HEK293 (cell line): ENCODE data around the gene SOX30.

Source experiments
- KLF8 ChIP-seq: fragments of 450-650 bp; formaldehyde crosslinking; IDR thresholded peaks from 2 replicates; pipeline ENCODE4 v1.5.1; 2016; ENCODE audit warnings: missing biosample characterization, missing genetic modification characterization
- KLF9 ChIP-seq: fragments of 450-650 bp; formaldehyde crosslinking; IDR thresholded peaks from 2 replicates; pipeline ENCODE4 v1.5.1; 2016; ENCODE audit warnings: missing biosample characterization, missing genetic modification characterization, low read depth
- ZBTB1 ChIP-seq: fragments of 450-650 bp; formaldehyde crosslinking; IDR thresholded peaks from 2 replicates; pipeline ENCODE4 v1.5.1; 2016; ENCODE audit warnings: missing biosample characterization, missing genetic modification characterization
- ZNF211 ChIP-seq: fragments of 450-650 bp; formaldehyde crosslinking; IDR thresholded peaks from 2 replicates; pipeline ENCODE4 v1.5.1; 2016; ENCODE audit warnings: low read depth, missing biosample characterization, missing genetic modification characterization
- ZNF24 ChIP-seq: fragments of 450-650 bp; formaldehyde crosslinking; IDR thresholded peaks from 2 replicates; pipeline ENCODE4 v1.5.1; 2016; ENCODE audit warnings: missing biosample characterization, missing genetic modification characterization
- ZNF530 ChIP-seq: fragments of 450-650 bp; formaldehyde crosslinking; IDR thresholded peaks from 2 replicates; pipeline ENCODE4 v1.5.1; 2016; ENCODE audit warnings: low read depth, missing biosample characterization, missing genetic modification characterization
- ZNF791 ChIP-seq: fragments of 450-650 bp; formaldehyde crosslinking; IDR thresholded peaks from 2 replicates; pipeline ENCODE4 v1.5.1; 2016; ENCODE audit warnings: missing biosample characterization, missing genetic modification characterization
- TF ChIP-seq, protein P1 (sequence below): fragments of 450-650 bp; formaldehyde crosslinking; IDR thresholded peaks from 2 replicates; pipeline ENCODE4 v1.5.1; 2016; ENCODE audit warnings: missing biosample characterization, missing genetic modification characterization
- TF ChIP-seq, protein P2 (sequence below): fragments of 450-650 bp; formaldehyde crosslinking; IDR thresholded peaks from 2 replicates; pipeline ENCODE4 v1.5.1; 2017; ENCODE audit warnings: missing biosample characterization, missing genetic modification characterization
- TF ChIP-seq, protein P3 (sequence below): fragments of 450-650 bp; formaldehyde crosslinking; IDR thresholded peaks from 2 replicates; pipeline ENCODE4 v1.5.1; 2016; ENCODE audit warnings: missing biosample characterization, missing genetic modification characterization, low read depth
- TF ChIP-seq, protein P4 (sequence below): fragments of 450-650 bp; formaldehyde crosslinking; IDR thresholded peaks from 2 replicates; pipeline ENCODE4 v1.5.1; 2016; ENCODE audit warnings: missing biosample characterization, missing genetic modification characterization
- TF ChIP-seq, protein P5 (sequence below): fragments of 450-650 bp; formaldehyde crosslinking; IDR thresholded peaks from 2 replicates; pipeline ENCODE4 v1.5.1; 2016; ENCODE audit warnings: missing biosample characterization, missing genetic modification characterization
- TF ChIP-seq, protein P6 (sequence below): IDR thresholded peaks from 2 replicates; pipeline ENCODE4 v1.6.1; 2011; ENCODE audit warnings: mild to moderate bottlenecking, low read depth, low read length, borderline replicate concordance

DNA sequence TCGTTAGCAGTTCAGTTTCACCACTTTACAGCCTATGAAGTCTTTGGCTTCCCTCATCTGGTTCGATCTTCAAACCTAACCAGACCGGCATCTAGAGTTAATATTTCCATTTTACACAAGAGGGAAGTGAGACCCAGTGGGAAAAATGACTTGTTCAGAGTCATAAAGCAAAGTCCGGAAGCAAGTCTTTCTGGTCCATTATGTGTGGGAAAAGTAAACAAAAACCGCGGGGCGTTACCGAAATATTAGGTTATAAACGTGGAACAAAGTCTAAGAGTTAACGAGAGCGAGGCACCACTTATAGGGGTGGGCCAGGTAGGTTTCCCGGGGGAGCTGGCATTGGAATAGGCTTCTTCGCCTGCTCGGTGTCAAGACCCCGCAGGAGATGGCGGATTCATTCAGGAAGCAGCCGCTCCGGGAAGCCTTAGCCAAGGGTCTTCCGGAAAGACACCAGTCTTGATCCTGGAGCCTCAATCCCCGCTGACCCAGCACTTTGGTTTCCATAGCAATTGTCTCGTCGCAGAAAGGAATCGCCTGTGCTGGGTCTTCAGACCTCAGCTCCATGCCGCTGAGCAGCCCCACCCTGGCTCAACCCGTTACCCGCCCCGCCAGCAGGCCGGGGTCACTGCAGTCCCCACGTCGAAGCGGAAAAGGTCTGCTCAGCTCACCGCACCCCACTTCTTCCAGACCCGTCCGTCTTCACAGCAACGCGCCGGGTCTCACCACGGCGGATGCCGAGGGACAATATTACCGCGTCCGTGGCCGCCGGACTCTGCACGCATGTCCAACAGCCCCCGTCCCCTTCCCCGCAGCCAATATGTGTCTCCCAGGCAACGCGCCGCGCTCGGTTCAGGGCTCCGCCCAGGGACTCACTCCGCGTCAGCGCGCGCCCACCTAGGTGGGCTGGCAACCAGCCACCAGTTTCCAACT, 18.7 kb upstream of the SOX30 start, which contains the start of gene C5orf52:
- no peak for TF ChIP-seq ZBTB1 (tag by site-specific recombination)
- TF ChIP-seq, protein P1, sequence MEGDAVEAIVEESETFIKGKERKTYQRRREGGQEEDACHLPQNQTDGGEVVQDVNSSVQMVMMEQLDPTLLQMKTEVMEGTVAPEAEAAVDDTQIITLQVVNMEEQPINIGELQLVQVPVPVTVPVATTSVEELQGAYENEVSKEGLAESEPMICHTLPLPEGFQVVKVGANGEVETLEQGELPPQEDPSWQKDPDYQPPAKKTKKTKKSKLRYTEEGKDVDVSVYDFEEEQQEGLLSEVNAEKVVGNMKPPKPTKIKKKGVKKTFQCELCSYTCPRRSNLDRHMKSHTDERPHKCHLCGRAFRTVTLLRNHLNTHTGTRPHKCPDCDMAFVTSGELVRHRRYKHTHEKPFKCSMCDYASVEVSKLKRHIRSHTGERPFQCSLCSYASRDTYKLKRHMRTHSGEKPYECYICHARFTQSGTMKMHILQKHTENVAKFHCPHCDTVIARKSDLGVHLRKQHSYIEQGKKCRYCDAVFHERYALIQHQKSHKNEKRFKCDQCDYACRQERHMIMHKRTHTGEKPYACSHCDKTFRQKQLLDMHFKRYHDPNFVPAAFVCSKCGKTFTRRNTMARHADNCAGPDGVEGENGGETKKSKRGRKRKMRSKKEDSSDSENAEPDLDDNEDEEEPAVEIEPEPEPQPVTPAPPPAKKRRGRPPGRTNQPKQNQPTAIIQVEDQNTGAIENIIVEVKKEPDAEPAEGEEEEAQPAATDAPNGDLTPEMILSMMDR, result no peak
- TF ChIP-seq ZNF24 (tag by site-specific recombination), result no peak
- TF ChIP-seq, protein P2, sequence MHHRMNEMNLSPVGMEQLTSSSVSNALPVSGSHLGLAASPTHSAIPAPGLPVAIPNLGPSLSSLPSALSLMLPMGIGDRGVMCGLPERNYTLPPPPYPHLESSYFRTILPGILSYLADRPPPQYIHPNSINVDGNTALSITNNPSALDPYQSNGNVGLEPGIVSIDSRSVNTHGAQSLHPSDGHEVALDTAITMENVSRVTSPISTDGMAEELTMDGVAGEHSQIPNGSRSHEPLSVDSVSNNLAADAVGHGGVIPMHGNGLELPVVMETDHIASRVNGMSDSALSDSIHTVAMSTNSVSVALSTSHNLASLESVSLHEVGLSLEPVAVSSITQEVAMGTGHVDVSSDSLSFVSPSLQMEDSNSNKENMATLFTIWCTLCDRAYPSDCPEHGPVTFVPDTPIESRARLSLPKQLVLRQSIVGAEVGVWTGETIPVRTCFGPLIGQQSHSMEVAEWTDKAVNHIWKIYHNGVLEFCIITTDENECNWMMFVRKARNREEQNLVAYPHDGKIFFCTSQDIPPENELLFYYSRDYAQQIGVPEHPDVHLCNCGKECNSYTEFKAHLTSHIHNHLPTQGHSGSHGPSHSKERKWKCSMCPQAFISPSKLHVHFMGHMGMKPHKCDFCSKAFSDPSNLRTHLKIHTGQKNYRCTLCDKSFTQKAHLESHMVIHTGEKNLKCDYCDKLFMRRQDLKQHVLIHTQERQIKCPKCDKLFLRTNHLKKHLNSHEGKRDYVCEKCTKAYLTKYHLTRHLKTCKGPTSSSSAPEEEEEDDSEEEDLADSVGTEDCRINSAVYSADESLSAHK (tag by site-specific recombination), result 0 out of 2 replicates have a peak, but pooled peaks have one; percentile 7
- TF ChIP-seq KLF9 (tag by site-specific recombination), result no peak
- TF ChIP-seq KLF8 (tag by site-specific recombination), result no peak
- TF ChIP-seq, protein P3, sequence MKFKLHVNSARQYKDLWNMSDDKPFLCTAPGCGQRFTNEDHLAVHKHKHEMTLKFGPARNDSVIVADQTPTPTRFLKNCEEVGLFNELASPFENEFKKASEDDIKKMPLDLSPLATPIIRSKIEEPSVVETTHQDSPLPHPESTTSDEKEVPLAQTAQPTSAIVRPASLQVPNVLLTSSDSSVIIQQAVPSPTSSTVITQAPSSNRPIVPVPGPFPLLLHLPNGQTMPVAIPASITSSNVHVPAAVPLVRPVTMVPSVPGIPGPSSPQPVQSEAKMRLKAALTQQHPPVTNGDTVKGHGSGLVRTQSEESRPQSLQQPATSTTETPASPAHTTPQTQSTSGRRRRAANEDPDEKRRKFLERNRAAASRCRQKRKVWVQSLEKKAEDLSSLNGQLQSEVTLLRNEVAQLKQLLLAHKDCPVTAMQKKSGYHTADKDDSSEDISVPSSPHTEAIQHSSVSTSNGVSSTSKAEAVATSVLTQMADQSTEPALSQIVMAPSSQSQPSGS (tag by site-specific recombination), result no peak
- TF ChIP-seq, protein P4, sequence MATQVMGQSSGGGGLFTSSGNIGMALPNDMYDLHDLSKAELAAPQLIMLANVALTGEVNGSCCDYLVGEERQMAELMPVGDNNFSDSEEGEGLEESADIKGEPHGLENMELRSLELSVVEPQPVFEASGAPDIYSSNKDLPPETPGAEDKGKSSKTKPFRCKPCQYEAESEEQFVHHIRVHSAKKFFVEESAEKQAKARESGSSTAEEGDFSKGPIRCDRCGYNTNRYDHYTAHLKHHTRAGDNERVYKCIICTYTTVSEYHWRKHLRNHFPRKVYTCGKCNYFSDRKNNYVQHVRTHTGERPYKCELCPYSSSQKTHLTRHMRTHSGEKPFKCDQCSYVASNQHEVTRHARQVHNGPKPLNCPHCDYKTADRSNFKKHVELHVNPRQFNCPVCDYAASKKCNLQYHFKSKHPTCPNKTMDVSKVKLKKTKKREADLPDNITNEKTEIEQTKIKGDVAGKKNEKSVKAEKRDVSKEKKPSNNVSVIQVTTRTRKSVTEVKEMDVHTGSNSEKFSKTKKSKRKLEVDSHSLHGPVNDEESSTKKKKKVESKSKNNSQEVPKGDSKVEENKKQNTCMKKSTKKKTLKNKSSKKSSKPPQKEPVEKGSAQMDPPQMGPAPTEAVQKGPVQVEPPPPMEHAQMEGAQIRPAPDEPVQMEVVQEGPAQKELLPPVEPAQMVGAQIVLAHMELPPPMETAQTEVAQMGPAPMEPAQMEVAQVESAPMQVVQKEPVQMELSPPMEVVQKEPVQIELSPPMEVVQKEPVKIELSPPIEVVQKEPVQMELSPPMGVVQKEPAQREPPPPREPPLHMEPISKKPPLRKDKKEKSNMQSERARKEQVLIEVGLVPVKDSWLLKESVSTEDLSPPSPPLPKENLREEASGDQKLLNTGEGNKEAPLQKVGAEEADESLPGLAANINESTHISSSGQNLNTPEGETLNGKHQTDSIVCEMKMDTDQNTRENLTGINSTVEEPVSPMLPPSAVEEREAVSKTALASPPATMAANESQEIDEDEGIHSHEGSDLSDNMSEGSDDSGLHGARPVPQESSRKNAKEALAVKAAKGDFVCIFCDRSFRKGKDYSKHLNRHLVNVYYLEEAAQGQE, result no peak
- no peak for TF ChIP-seq ZNF530 (tag by site-specific recombination)
- TF ChIP-seq, protein P5, sequence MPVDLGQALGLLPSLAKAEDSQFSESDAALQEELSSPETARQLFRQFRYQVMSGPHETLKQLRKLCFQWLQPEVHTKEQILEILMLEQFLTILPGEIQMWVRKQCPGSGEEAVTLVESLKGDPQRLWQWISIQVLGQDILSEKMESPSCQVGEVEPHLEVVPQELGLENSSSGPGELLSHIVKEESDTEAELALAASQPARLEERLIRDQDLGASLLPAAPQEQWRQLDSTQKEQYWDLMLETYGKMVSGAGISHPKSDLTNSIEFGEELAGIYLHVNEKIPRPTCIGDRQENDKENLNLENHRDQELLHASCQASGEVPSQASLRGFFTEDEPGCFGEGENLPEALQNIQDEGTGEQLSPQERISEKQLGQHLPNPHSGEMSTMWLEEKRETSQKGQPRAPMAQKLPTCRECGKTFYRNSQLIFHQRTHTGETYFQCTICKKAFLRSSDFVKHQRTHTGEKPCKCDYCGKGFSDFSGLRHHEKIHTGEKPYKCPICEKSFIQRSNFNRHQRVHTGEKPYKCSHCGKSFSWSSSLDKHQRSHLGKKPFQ (tag by site-specific recombination), result no peak
- no peak for TF ChIP-seq ZNF211 (tag by site-specific recombination)
- no peak for TF ChIP-seq ZNF791 (tag by site-specific recombination)
- TF ChIP-seq, protein P6, sequence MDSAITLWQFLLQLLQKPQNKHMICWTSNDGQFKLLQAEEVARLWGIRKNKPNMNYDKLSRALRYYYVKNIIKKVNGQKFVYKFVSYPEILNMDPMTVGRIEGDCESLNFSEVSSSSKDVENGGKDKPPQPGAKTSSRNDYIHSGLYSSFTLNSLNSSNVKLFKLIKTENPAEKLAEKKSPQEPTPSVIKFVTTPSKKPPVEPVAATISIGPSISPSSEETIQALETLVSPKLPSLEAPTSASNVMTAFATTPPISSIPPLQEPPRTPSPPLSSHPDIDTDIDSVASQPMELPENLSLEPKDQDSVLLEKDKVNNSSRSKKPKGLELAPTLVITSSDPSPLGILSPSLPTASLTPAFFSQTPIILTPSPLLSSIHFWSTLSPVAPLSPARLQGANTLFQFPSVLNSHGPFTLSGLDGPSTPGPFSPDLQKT, result no peak
